ENCODE results near the gene PDK2. TPM values are rescaled to one million over a fixed set of nuclear protein-coding genes. Genes with fewer than 3 reads are reported as not detected.

The PDK2 gene
- total RNA-seq, 1 donor from 2014 or later = 14.5 TPM

DNA sequence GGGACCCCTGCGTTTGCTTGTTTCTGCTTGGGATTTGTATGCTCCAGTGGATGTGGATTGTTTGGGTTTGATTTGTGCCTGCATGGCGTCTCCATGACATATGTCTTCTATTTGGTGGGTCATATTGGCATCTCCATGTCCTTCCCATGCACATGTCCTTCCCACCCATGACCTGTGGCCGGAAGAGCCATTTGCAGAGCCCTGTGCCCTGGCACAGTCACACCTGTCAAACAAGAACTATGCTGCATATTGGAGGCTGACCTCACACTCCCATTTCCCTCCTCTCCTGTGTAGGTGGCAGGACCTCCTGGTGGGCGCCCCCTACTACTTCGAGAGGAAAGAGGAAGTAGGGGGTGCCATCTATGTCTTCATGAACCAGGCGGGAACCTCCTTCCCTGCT, 23.5 kb upstream of the PDK2 start:
- no peak for DNase-seq (ENCODE audit: low read depth)
- H3K4me3 ChIP-seq (ENCODE audit: low read depth, low read length) = no peak overlapping the region
- TF ChIP-seq, protein P1, sequence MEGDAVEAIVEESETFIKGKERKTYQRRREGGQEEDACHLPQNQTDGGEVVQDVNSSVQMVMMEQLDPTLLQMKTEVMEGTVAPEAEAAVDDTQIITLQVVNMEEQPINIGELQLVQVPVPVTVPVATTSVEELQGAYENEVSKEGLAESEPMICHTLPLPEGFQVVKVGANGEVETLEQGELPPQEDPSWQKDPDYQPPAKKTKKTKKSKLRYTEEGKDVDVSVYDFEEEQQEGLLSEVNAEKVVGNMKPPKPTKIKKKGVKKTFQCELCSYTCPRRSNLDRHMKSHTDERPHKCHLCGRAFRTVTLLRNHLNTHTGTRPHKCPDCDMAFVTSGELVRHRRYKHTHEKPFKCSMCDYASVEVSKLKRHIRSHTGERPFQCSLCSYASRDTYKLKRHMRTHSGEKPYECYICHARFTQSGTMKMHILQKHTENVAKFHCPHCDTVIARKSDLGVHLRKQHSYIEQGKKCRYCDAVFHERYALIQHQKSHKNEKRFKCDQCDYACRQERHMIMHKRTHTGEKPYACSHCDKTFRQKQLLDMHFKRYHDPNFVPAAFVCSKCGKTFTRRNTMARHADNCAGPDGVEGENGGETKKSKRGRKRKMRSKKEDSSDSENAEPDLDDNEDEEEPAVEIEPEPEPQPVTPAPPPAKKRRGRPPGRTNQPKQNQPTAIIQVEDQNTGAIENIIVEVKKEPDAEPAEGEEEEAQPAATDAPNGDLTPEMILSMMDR (IDR thresholded peaks at IDR 0.05; ENCODE audit: insufficient read depth, low read length, poor library complexity, severe bottlenecking) = no peak
- H3K27me3 ChIP-seq (ENCODE audit: control insufficient read depth, insufficient read depth, low read length) = no peaks in the 10 kb centered on the region
- H3K36me3 ChIP-seq (ENCODE audit: control insufficient read depth, insufficient read depth, low read length) = peaks cover 32% of the 10 kb centered on the region

DNA sequence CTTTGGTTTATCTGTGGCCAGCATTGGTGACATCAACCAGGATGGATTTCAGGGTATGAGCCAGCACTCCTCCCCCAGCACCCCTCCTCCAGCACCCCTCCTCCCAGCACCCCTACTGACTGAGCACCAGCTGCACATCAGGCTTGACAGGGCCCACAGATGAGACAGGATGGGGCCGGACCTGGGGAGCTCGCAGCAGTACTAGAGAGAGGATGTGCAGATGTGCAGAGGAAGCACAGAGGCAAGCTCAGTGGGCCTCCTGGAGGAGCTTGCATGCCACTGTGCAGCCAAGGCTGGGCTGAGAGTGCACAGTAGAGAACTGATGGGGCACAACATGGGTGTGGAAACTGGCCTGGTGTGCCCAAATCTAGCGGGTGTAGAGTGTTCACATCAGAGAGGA, 23.0 kb upstream of the PDK2 start:
- TF ChIP-seq, protein P1 (IDR thresholded peaks at IDR 0.05; ENCODE audit: insufficient read depth, low read length, poor library complexity, severe bottlenecking) = no peak
- H3K36me3 ChIP-seq (ENCODE audit: control insufficient read depth, insufficient read depth, low read length) = peaks cover 31% of the 10 kb centered on the region

DNA sequence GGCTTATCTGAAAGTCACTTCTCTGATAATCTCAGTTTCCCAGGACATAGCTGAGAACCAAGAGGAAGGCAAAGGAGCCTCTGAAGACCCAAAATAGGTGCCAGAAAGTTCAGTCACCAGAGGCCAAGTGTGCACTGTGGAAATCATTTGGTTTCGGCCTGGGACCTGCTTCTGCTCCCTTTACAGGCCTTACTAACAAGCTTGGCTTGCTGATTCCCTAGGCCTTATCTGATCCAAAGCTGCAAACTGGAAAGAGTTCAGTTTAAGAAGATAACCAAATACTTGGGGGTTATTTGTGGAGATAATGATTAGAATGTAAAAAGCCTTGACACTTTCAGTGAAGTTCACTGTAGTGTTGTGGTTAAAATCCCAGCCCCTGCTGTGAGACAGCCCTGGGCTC, 22.2 kb upstream of the PDK2 start:
- no peak for DNase-seq (ENCODE audit: low read depth)
- Histone ChIP-seq H3K4me3 (ENCODE audit: low read depth, low read length) (no peak overlapping the region), H3K27me3 (ENCODE audit: control insufficient read depth, insufficient read depth, low read length) (no peaks in the 10 kb centered on the region), H3K36me3 (ENCODE audit: control insufficient read depth, insufficient read depth, low read length) (peaks cover 34% of the 10 kb centered on the region)
- TF ChIP-seq, protein P1 (IDR thresholded peaks at IDR 0.05; ENCODE audit: insufficient read depth, low read length, poor library complexity, severe bottlenecking) = no peak

More for the DNA sequence above, 23.0 kb upstream of the PDK2 start:
- DNase-seq (ENCODE audit: low read depth) = no peak
- Histone ChIP-seq H3K4me3 (ENCODE audit: low read depth, low read length) (no peak overlapping the region), H3K27me3 (ENCODE audit: control insufficient read depth, insufficient read depth, low read length) (no peaks in the 10 kb centered on the region)

DNA sequence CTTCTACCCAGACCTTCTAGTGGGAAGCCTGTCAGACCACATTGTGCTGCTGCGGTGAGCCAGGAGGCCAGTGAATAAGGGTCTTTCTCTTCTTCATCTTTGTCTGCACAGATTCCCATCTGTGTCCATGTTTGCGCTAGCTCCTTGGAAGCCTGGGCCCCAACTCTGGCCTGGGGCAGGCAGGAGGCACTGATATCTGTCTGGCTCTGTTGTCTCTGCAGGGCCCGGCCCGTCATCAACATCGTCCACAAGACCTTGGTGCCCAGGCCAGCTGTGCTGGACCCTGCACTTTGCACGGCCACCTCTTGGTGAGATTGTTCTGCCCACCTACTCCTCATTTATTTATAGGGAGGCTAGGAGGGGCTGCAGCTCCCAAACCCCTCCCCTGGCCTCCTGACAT, 20.9 kb upstream of the PDK2 start:
- Histone ChIP-seq H3K36me3 (ENCODE audit: control insufficient read depth, insufficient read depth, low read length) (peaks cover 37% of the 10 kb centered on the region), H3K4me3 (ENCODE audit: low read depth, low read length) (no peak overlapping the region), H3K27me3 (ENCODE audit: control insufficient read depth, insufficient read depth, low read length) (no peaks in the 10 kb centered on the region)
- no peak for DNase-seq (ENCODE audit: low read depth)
- TF ChIP-seq, protein P1 (IDR thresholded peaks at IDR 0.05; ENCODE audit: insufficient read depth, low read length, poor library complexity, severe bottlenecking) = no peak

- H3K36me3 ChIP-seq (ENCODE audit: control insufficient read depth, insufficient read depth, low read length) = peaks cover 37% of the 10 kb centered on the region
- H3K4me3 ChIP-seq (ENCODE audit: low read depth, low read length) = no peak overlapping the region
- TF ChIP-seq, protein P1 (IDR thresholded peaks at IDR 0.05; ENCODE audit: insufficient read depth, low read length, poor library complexity, severe bottlenecking) = no peak
- no peak for DNase-seq (ENCODE audit: low read depth)
- no peaks in the 10 kb centered on the region for H3K27me3 ChIP-seq (ENCODE audit: control insufficient read depth, insufficient read depth, low read length)
These were observed 19.6 kb upstream of the PDK2 start for GRCh38 chr17:50075446-50076032.

- Histone ChIP-seq H3K4me3 (ENCODE audit: low read depth, low read length) (no peak overlapping the region), H3K36me3 (ENCODE audit: control insufficient read depth, insufficient read depth, low read length) (peaks cover 35% of the 10 kb centered on the region), H3K27me3 (ENCODE audit: control insufficient read depth, insufficient read depth, low read length) (no peaks in the 10 kb centered on the region)
- DNase-seq (ENCODE audit: low read depth) = no peak
- TF ChIP-seq, protein P1 (IDR thresholded peaks at IDR 0.05; ENCODE audit: insufficient read depth, low read length, poor library complexity, severe bottlenecking) = no peak
These were observed 18.9 kb upstream of the PDK2 start for GRCh38 chr17:50076221-50076590.

Data from kidney epithelial cell (primary cell).